ENCODE data around the gene NCAM2.
"Not testable (repeated sequence)": the region's sequence is repeated elsewhere in the genome, so short reads cannot be mapped to it uniquely, and the experiment has no call there.

DNA sequence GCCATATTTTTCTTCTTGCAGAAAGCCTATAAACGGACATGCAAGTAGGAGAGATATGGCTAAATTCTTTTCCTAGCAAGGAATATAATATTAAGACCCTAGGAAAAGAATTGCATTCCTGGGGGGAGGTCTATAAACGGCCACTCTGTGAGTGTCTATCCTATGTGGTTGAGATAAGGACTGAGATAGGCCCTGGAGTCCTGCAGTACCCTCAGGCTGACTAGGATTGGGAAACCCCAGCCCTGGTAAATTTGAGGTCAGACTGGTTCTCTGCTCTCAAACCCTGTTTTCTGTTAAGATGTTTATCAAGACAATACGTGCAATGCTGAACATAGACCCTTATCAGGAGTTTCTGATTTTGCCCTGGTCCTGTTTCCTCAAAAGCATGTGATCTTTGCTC is 404.0 kb downstream of the NCAM2 start:
- TF ChIP-seq EZH2 (IDR thresholded peaks at IDR 0.05; ENCODE audit: borderline replicate concordance, low read length), result not testable (repeated sequence)
- TF ChIP-seq, protein P1, sequence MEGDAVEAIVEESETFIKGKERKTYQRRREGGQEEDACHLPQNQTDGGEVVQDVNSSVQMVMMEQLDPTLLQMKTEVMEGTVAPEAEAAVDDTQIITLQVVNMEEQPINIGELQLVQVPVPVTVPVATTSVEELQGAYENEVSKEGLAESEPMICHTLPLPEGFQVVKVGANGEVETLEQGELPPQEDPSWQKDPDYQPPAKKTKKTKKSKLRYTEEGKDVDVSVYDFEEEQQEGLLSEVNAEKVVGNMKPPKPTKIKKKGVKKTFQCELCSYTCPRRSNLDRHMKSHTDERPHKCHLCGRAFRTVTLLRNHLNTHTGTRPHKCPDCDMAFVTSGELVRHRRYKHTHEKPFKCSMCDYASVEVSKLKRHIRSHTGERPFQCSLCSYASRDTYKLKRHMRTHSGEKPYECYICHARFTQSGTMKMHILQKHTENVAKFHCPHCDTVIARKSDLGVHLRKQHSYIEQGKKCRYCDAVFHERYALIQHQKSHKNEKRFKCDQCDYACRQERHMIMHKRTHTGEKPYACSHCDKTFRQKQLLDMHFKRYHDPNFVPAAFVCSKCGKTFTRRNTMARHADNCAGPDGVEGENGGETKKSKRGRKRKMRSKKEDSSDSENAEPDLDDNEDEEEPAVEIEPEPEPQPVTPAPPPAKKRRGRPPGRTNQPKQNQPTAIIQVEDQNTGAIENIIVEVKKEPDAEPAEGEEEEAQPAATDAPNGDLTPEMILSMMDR (IDR thresholded peaks at IDR 0.05; ENCODE audit: low read length), result not testable (repeated sequence)

All from OCI-LY1 (cell line).